Activated CD4-positive, alpha-beta T cell treated with anti-CD3 and anti-CD28 coated beads, Interleukin-2, amount 50 U/mL, for 48 hours (primary cell): ENCODE data around the gene IFI30.
A peak's percentile ranks its signal among the peaks of the same experiment; 100 is the strongest.
"Not testable (repeated sequence)": the region's sequence is repeated elsewhere in the genome, so short reads cannot be mapped to it uniquely, and the experiment has no call there.

ENCODE experiments used
- DNase-seq, 2 experiments: peaks; one replicate each; pipeline ENCODE4 v3.0.0-alpha.2; 2020

IFI30 gene

GRCh38 chr19:18152817-18153555 is 20.6 kb upstream of the IFI30 start, which contains the start of gene PIK3R2:
Gene PIK3R2 (plus strand): TSS chr19:18153163. CDS start chr19:18155880, 2,717 bp downstream.
- DNase-seq, result peak; percentile 99 to 100

DNA sequence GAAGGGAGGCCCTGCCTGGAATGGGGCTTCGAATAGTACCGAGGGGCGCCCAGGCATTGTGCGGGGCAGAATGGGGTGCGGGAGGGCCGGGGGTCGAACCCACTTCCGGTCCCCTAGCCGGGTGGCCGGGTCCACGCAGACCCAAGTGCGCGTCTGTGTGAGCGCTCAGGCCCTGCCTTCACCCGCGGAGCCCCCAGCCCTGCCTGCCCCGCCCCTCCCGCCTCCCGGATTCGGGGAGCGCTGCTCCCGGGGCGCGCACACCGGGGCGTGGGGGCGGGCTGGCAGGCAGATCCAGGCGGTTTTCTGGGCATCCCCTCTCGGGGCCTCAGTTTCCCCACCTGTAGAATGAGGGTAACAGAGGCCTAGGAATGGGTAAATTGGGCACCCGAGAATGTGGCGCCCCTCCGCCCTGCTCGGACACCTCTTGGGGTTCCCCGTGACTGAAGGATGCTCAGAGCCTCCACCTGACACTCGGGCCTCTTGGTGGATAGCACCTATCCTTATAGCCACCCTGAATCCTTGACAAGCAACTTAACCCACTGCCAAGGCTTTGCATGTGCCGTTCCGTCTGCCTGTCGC is 20.0 kb upstream of the IFI30 start:
- peak; percentile 30 to 33 for DNase-seq

DNA sequence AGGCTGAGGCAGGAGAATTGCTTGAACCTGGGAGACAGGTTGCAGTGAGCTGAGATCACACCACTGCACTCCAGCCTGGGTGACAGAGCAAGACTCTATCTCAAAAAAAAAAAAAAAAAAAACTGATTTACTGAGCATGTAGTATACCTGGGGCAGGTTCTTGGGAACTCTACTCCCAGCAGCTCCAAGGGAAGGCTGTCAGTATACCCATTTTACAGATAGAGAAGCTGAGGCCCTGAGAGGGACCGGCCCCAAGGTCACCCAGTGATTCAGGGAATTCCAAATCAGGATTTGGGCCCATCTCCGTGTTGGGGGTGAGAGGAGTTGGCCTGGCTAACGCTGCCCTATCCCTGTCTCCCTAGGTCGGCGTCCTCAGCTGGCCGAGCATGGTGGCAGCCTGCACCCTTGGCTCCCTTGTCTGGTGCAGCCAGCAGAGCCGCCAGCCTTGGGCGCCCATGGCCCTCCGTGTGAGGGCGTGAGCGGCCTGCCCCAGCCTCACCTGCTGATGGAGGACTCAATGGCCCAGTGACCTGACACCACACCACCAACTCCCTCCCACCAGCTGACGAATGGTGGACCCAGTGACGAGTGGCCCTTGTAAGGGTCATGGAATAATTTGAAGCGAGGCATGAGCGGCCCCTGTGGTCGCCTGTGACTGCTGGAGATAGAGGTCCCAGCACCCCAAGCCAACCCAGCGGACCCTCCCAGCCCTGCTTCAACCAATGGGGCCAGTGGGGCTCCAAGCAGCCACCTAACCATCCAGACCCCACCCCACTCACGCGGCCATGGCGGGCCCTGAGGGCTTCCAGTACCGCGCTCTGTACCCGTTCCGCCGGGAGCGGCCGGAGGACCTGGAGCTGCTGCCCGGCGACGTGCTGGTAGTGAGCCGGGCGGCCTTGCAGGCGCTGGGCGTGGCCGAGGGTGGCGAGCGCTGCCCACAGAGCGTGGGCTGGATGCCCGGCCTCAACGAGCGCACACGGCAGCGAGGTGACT is 18.2 kb upstream of the IFI30 start:
- DNase-seq, result no peak

GRCh38 chr19:18156268-18156667 is 17.3 kb upstream of the IFI30 start:
- no peak for DNase-seq

DNA sequence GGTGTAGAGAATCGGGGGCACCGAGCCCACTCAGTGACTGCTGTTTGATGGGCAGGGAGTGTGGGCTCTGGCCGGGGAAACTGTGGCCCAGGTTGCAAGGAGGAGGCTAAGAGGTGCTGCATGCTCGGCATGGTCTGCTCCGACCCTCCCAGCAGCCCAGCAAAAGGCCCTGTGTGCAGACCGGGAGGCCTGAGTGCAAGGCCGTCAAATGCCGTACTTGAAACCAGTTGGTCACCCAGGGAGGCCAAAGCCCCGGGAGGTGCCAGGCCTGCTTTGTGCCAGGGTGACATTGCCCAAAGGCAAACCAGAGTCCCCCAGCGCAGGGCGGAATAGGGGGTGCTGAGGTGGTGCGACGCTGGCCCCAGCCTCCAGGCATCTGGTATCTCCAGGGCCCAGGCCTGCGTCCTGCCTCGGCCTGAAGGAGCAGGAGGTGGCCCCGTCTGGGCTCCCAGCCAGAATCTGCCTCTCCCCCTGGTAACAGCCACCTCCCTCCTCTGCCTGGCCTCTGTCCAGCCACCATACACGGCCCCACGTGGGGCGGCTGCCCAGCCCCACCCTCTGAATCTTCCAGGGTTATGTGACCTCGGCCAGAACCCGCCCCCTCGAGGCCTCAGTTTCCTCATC is 16.7 kb upstream of the IFI30 start:
- DNase-seq, result no peak

DNA sequence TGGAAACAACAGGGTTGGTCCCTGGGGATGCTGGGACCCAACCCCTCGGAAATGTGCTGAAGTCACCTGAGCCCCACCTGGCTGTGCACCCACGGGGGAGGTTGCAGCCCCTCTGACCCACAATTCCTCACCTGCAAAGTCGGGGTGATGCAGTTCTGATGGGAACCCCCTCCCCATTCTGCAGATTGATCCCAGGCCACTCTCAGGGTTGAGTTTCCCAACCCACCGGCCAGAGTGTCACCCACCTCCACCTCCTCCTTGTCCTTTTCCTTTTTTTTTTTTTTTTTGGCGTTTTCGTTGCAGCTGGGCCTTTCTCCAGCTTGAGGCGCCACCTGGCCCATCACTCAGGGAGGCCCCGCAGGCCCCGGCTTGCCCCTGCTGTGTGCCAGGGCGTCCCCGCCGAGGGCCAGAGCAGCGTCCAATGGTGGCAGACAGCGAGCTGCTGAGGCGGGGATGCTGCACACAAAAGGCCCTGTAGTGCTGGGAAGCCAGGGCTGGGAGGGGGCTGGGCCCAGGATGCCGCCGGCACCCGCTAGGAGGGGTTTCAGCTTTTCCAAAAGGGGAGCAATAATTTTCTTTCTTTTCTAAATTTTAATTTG is 16.0 kb upstream of the IFI30 start:
- no peak for DNase-seq

GRCh38 chr19:18158467-18158866 is 15.1 kb upstream of the IFI30 start:
- no peak for DNase-seq

DNA sequence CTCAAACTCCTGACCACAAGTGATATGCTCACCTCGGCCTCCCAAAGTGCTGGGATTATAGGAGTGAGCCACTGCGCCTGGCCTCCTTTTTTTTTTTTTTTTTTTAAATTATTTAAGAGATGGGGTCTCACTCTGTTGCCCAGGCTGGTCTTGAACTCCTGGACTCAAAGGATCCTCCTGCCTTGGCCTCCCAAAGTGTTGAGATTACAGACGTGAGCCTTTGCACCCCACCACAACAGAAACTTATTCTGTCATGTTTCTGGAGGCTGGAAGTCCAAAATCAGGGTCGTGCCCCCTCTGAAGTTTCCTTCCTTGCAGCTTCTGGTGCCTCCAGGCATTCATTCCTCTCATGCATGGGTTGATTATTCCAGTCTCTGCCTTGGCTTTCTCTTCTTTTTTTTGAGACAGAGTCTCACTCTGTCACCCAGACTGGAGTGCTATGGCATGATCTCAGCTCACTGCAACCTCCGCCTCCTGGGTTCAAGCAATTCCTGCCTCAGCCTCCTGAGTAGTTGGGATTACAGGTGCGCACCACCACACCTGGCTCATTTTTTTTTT is 14.5 kb upstream of the IFI30 start:
- not testable (repeated sequence) for DNase-seq

GRCh38 chr19:18159810-18160209 is 13.8 kb upstream of the IFI30 start:
- no peak for DNase-seq

DNA sequence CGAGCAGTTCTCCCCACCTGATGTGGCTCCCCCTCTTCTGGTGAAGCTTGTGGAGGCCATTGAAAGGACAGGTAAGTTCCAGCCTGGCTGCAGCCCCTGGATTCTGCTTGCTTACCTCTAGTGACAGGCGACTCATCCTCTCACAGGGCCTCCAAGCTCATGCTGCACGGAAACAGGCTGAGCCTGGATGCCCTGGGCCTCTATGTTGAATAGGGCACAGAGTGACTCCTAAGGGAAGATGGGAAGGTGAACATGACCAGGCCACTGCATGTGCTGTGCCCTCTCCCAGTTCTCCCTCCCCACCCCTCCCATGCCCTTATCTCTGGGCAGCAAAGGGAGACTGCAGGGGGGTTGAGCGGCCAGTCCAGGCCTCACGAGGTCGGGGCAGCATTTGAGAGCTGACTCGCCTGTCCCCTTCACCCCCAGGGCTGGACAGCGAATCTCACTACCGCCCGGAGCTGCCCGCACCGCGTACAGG is 13.1 kb upstream of the IFI30 start:
- peak; percentile 12 to 26 for DNase-seq

DNA sequence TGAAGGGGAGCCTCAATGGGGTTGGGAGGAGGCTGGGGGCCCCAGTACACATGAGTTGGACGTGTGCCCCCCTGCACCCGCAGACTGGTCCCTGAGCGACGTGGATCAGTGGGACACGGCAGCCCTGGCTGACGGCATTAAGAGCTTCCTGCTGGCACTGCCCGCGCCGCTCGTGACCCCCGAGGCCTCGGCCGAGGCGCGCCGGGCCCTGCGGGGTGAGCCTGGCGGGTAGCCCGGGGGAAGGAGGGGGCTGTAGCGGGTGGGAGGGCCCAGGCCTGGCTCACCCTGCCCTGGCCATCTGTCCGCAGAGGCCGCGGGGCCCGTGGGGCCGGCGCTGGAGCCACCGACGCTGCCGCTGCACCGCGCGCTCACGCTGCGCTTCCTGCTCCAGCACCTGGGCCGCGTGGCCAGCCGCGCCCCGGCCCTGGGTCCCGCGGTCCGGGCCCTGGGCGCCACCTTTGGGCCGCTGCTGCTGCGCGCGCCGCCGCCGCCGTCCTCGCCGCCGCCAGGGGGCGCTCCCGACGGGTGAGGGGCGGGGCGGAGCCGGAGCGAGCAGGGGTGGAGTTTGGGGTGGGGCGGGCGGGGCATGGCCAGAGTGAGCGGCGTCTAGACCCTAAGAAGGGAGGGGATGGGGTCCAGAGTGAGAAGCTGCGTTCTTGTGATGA is 12.5 kb upstream of the IFI30 start:
- DNase-seq, result peak; percentile 73 to 76

- no peak for DNase-seq
Measured at GRCh38 chr19:18161636-18162002, 12.0 kb upstream of the IFI30 start.

DNA sequence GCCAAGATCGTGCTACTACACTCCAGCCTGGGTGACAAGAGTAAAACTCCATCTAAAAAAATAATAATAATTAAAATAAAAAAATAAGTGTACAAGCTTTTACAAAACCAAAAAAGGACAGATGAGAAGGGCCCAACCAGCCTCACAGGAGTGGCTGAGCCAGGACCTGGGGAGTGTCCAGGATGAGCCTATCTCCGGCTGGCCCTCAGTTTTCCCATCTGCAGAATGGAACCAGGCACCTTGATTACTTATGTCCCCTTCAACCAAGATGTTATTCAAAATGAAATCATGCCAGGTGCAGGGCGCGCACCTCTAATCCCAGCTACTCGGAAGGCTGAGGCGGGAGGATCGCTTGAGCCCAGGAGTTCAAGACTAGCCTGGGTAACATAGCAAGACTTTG is 9.5 kb upstream of the IFI30 start:
- DNase-seq, result no peak

DNA sequence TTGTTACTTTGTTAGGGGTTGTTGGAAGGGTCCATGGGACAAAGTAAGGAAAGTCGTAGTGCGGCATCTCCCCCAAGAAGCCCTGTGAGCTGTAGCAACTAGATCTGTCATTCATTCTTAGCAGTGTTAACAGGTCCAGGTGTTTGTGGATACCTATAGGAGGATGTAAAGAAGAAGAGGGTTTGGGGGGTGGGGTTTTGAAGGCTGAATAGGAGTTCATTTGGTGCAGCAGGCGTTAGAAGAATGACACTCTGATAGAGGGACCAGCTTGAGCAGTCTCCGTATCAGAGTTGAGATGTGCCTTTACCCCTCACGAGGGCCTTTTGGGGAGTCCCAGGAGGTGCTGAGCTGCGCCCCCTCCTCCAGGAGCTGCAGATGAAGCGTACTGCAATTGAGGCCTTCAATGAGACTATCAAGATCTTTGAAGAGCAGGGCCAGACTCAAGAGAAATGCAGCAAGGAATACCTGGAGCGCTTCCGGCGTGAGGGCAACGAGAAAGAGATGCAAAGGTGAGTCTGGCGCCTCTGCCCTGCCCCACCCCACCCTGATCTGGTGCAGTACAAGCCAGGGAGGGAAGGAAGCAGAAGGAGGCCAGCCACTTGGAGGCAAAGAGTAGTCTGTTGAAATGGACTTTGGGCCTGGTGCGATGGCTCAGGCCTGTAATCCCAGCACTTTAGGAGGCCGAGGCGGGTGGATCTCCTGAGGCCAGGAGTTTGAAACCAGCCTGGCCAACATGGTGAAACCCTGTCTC is 7.6 kb upstream of the IFI30 start:
- no peak for DNase-seq

- DNase-seq, result no peak
Measured at GRCh38 chr19:18167011-18167410, 6.6 kb upstream of the IFI30 start.

GRCh38 chr19:18167975-18168645 is 5.5 kb upstream of the IFI30 start:
- peak; percentile 64 to 73 for DNase-seq

GRCh38 chr19:18168673-18169381 is 4.8 kb upstream of the IFI30 start:
- DNase-seq, result no peak

- DNase-seq, result no peak
Measured at GRCh38 chr19:18170714-18171255, 2.8 kb upstream of the IFI30 start.
